ACHN (cell line): ENCODE data around the gene INF2.

ENCODE experiments used
- DNase-seq: peaks from one replicate; pipeline ENCODE4 v3.0.0-alpha.2; 2015
- in situ Hi-C: cut with HindIII; loops from 2 replicates; pipeline ENCODE4 v1.10.0; 2017; ENCODE audit warnings: low sequenced_read_pairs, low pct_ligation_motif_present, low pct_unique_long_range_greater_than_20kb

The INF2 gene

GRCh38 chr14:104709387-104710039, 20.1 kb downstream of the INF2 start:
- no peak for DNase-seq
- in situ Hi-C loops = no loop called here

- in situ Hi-C loops = no loop called here
- no peak for DNase-seq
These were observed 20.8 kb downstream of the INF2 start for GRCh38 chr14:104710071-104710735.

- DNase-seq = no peak
- in situ Hi-C loops = no loop called here
These were observed 23.7 kb downstream of the INF2 start for GRCh38 chr14:104712881-104713734.

GRCh38 chr14:104714066-104714465, 24.6 kb downstream of the INF2 start:
- in situ Hi-C loops = no loop called here
- no peak for DNase-seq

DNA sequence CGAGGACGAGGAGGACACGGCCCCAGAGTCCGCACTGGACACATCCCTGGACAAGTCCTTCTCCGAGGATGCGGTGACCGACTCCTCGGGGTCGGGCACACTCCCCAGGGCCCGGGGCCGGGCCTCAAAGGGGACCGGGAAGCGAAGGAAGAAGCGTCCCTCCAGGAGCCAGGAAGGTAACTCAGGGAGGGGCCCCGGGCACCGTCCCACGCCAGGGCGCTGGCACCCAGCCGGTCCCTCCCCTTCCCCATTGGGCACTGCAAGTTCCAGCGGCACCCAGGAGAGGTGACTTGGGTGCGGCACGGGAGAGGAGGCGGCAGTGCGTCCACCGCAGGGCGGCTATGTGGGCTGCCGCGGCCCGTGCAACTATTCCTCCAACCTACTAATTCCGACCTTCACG, 25.3 kb downstream of the INF2 start:
- in situ Hi-C loops = no loop called here

DNA sequence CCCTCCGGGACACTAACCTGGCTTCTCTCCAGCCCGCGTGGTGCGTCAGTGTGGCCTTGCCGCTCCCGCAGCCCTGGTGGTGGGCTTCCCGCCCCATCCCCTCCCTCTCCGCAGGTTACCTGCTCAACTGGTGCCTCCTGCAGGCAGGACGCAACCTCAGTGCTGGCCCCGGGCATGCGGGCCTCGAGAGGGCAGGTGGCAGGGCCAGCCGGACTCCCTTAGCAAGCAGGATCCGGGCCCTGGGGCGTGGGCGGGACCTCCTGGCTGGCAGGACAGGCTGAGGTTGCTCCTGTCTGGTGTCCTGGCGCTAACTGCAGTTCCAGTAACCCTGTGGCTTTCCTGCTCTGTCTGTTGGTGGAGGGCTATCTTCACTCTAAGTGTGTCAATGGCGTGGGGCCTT, 26.0 kb downstream of the INF2 start:
- no peak for DNase-seq
- in situ Hi-C loops = no loop called here

More for the DNA sequence above, 25.3 kb downstream of the INF2 start:
- DNase-seq = no peak

GRCh38 chr14:104715871-104716270, 26.5 kb downstream of the INF2 start:
- in situ Hi-C loops = no loop called here
- no peak for DNase-seq

DNA sequence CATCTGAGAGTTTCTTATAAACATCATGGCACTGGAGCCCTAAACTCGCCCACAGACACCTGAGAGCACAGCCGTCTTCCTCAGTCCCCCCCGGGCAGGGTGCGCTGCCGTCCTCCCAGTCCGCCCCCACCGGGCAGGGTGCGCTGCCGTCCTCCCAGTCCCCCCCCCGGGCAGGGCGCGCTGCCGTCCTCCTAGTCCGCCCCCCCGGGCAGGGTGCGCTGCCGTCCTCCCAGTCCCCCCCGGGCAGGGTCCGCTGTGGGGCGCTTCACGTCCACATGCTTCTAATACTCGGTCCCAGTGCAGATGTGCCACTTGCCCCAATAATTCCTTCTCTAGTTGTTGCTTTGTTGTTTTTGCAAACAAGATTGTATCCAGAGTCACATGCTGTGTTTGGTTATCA, 27.7 kb downstream of the INF2 start:
- in situ Hi-C loops = no loop called here
- no peak for DNase-seq

DNA sequence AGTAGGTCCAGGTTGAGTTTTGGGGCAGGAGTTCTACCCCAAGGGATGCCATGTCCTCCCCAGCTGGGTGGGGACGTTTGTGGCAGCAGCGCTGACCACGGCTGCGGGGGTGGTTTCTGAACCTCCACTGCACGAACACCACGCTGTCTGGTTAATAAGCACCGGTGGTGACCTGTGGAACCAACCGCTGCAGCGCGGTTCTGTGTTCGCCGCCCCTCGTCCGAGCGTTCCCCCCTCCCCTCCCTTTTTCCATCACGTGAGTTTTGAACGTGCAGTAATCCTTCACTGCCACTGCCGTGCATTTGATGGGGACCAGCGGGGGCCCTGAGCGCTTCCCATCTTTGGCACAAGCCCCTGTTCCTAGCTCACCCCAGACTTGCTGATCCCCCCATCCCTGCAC, 28.2 kb downstream of the INF2 start:
- in situ Hi-C loops = no loop called here

GRCh38 chr14:104718147-104718546, 28.7 kb downstream of the INF2 start:
- no peak for DNase-seq
- in situ Hi-C loops = no loop called here

More for the DNA sequence above, 28.2 kb downstream of the INF2 start:
- no peak for DNase-seq

- DNase-seq = no peak
- in situ Hi-C loops = no loop called here
These were observed 29.5 kb downstream of the INF2 start for GRCh38 chr14:104718871-104719270.

DNA sequence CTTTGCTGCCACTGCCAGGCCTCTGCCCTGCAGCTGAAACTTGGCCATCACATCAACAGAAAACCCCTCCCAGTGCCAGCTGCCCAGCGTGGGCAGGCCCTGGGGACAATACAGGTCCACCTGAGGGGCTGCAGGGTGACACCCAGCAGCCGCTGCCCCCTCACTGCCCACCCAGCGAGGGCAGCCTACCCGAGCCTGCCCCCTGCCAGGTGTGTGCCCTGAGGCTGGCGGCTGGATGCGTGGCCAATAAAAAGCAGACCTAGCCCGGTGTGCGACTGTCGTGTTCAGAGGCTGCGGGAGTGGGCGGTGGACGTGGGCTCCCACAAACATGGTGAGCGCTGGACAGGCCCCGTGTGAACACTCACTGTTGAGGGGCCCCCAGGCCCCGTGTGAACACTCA, 29.9 kb downstream of the INF2 start:
- in situ Hi-C loops = no loop called here
- DNase-seq = no peak

- in situ Hi-C loops = no loop called here
- DNase-seq = no peak
These were observed 32.4 kb downstream of the INF2 start for GRCh38 chr14:104721505-104722431.

GRCh38 chr14:104722938-104723650, 33.7 kb downstream of the INF2 start:
- DNase-seq = no peak
- in situ Hi-C loops = no loop called here

GRCh38 chr14:104723651-104724406, 34.4 kb downstream of the INF2 start, which contains the start of gene ADSS1:
Gene ADSS1 (plus strand): TSS chr14:104724229. CDS start chr14:104724271, 42 bp downstream.
- in situ Hi-C loops = no loop called here
- peak; percentile 39 for DNase-seq

DNA sequence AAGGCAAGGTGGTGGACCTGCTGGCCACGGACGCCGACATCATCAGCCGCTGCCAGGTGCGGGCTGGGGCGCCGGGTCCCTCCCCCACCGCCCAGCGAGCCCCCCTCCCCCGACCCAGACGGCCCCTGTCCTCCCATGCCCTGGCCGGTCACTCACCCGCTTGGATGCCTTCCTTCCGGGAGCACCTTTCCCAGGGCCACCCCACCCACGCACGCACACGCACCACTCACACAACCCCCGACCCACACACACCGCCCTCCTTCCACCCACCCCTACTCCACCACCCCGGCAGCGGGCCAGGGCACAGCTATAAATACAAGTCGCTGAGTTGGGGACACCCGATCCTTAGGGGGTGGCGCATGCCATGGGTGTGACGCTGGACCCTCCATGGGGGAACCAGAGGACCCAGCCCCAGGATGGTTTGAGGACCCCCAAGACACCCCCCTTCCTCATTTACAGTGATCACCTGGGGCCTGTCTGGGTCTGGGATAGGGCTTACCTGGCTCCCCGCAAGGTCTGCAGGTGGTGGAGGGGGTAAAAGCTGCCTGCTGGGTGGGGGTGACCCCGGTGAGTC, 35.1 kb downstream of the INF2 start:
- peak; percentile 2 for DNase-seq
- in situ Hi-C loops = no loop called here
